Peyer's patch (tissue), 4 donors: ENCODE data around the gene LRRC28.

Experiments used
- CTCF ChIP-seq, 6 experiments: fragments of 450-650 bp in 4 of 6; fragments of 200-600 bp in 2 of 6; sonication (generic) in 1 of 6; IDR thresholded peaks; one replicate each; pipeline ENCODE4 v1.5.1; 2017 to 2019; ENCODE audit warnings: antibody characterized with exemption in 6 of 6, mild to moderate bottlenecking in 3 of 6, moderate library complexity in 1 of 6
- POLR2A ChIP-seq, 2 donors: fragments of 450-650 bp; IDR thresholded peaks; one replicate each; pipeline ENCODE4 v1.5.1; 2017; ENCODE audit warnings: antibody characterized with exemption in 2 of 2, mild to moderate bottlenecking in 2 of 2, moderate library complexity in 2 of 2

GRCh38 chr15:99406120-99406519 is 154.8 kb downstream of the LRRC28 start:
- TF ChIP-seq CTCF (IDR thresholded peaks at IDR 0.05): no peak
- no peak for TF ChIP-seq POLR2A (IDR thresholded peaks at IDR 0.05)
